IPS-15b (cell line): ENCODE data around the gene AOAH.

Experiments used
- H3K27me3 ChIP-seq: one replicate; pipeline ENCODE4 v1.6.1; 2013; ENCODE audit warnings: low read length; ENCODE audit not compliant: control insufficient read depth, insufficient read depth
- H3K36me3 ChIP-seq: one replicate; pipeline ENCODE4 v1.6.1; 2013; ENCODE audit warnings: low read length; ENCODE audit not compliant: control insufficient read depth, insufficient read depth
- H3K4me1 ChIP-seq: one replicate; pipeline ENCODE4 v1.6.1; 2013; ENCODE audit warnings: mild to moderate bottlenecking, low read length; ENCODE audit not compliant: control insufficient read depth, insufficient read depth
- H3K4me3 ChIP-seq: one replicate; pipeline ENCODE4 v1.5.1; 2013; ENCODE audit warnings: low read depth, low read length
- H3K9ac ChIP-seq: one replicate; pipeline ENCODE4 v1.6.1; 2013; ENCODE audit warnings: low read depth, mild to moderate bottlenecking, low read length
- H3K9me3 ChIP-seq: one replicate; pipeline ENCODE4 v1.6.1; 2013; ENCODE audit warnings: mild to moderate bottlenecking, low read length; ENCODE audit not compliant: control insufficient read depth, insufficient read depth

AOAH gene

DNA sequence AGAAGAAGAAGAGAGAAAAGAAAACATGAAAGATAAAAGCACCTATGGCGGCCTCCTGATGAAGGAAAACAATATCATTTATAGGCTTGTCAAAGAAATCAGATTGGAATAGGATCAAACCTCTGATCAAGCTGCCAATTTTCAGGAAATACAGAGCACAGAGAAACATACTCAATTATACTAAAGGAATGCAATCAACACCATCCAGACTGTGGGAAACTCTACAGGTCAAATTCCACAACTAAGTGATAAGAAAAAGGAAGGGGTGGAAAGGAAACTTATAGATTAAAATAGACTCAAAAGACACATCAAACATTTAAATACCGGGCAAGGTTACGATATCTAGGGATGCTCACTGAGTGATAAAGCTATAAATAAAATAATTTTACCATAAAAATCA lies 39.3 kb downstream of the AOAH start:
- Histone ChIP-seq H3K36me3 (no peaks in the 10 kb centered on the region), H3K9me3 (no peaks in the 10 kb centered on the region), H3K4me1 (no peaks in the 10 kb centered on the region)

DNA sequence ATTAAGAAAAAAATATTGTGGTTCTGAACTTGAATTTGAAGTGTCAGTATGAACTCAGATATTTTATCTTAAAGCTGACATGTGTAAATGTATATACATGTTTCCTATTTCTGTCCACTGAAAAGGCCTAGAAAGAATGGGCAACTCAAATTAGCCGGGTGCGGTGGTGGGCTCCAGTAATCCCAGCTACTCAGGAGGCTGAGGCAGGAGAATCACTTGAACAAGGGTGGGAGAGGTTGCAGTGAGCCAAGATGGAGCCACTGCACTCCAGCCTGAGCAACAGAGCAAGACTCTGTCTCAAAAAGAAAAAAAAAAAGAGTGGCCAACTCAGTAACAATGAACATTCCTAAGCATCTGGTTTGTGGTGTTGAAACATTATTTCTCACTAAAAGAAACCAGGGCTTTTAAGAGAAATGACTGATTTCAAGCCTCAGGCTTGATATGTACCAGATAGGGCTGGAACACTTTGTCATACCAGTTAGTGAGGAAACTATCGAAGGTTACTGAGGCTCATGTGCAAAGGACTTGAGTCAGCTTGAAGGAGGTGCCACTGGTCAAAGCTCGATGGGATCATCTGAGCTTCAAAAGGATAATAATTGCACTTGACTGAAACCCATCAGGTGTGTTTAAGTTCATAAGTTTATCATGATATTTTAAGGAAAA lies 40.5 kb downstream of the AOAH start:
- no peak overlapping the region for H3K9ac ChIP-seq
- no peak overlapping the region for H3K4me3 ChIP-seq
- H3K4me1 ChIP-seq: no peaks in the 10 kb centered on the region
- H3K27me3 ChIP-seq: no peaks in the 10 kb centered on the region
- no peaks in the 10 kb centered on the region for H3K36me3 ChIP-seq
- H3K9me3 ChIP-seq: no peaks in the 10 kb centered on the region

More for the DNA sequence above, 39.3 kb downstream of the AOAH start:
- Histone ChIP-seq H3K27me3 (no peaks in the 10 kb centered on the region), H3K4me3 (no peak overlapping the region), H3K9ac (no peak overlapping the region)

DNA sequence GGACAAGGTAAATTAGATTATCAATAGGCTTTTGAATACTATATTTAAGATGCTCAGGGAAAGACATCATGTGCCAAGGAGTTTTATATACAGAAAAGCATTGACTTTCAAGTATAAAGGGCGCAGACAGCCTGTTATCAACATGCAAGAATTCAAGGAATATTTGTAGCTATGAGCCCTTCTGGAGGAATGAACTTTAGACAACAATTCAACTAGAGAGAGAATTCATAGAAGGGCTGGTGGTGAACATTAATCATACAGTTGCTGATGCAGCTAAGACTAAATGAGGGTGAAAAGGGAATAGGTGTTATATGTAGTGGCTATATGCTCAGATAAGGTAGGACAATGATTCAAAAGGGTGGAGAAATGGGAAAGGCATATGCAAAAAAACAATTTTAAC lies 41.2 kb downstream of the AOAH start:
- Histone ChIP-seq H3K36me3 (no peaks in the 10 kb centered on the region), H3K27me3 (no peaks in the 10 kb centered on the region), H3K4me3 (no peak overlapping the region), H3K4me1 (no peaks in the 10 kb centered on the region), H3K9ac (no peak overlapping the region), H3K9me3 (no peaks in the 10 kb centered on the region)

DNA sequence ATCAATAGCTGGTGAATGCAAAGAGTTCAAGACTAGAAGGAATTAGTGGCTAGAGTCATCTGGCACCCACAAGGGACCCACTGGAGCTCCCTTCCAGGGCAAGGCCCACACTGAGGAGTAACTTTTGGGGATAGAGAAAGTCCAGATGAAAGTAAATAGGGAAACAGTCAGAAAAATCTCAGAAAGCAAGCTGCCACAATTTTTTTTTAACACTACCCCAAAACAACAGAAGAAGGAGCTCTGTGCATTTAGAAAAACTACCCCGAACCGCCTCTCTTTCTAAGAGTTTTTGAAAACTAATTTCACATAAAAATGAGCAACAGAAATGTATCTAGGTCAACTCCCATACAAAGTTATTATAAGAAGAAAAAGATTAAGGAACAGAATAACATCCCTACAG lies 42.2 kb downstream of the AOAH start:
- H3K9ac ChIP-seq: no peak overlapping the region
- H3K4me3 ChIP-seq: no peak overlapping the region
- H3K36me3 ChIP-seq: no peaks in the 10 kb centered on the region
- H3K9me3 ChIP-seq: no peaks in the 10 kb centered on the region
- no peaks in the 10 kb centered on the region for H3K27me3 ChIP-seq
- no peaks in the 10 kb centered on the region for H3K4me1 ChIP-seq

DNA sequence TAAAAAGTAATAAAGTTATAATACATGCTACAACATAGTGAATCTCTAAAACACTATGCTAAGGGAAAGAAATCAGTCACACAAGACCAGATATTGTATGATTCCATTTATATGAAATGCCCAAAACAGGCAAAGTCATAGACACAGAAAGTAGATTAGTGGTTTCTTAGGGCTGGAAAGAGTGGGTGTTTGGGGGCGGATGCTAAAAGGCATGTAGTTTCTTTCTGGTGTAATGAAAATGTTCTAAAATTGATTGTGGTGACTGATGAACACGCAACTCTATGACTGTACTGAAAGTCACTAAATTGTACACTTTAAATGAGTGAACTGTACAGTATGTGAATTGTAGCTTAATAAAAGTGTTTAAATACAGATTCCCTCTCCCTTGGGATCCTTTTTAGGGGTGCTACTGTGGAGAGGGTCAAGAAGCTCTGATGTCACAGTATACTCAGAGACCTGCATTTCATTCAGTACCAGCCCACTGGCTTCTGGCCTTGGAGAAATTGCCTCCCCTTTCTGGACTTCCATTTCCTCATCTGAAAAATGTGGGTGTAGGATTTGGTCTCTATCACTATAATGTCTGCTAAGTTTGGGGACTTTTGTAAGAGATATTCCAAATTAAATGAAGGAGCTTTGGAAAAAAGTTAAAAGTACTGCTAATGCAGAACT lies 46.4 kb downstream of the AOAH start:
- Histone ChIP-seq H3K4me1 (no peaks in the 10 kb centered on the region), H3K27me3 (no peaks in the 10 kb centered on the region), H3K4me3 (no peak overlapping the region), H3K9me3 (no peaks in the 10 kb centered on the region), H3K36me3 (no peaks in the 10 kb centered on the region), H3K9ac (no peak overlapping the region)

DNA sequence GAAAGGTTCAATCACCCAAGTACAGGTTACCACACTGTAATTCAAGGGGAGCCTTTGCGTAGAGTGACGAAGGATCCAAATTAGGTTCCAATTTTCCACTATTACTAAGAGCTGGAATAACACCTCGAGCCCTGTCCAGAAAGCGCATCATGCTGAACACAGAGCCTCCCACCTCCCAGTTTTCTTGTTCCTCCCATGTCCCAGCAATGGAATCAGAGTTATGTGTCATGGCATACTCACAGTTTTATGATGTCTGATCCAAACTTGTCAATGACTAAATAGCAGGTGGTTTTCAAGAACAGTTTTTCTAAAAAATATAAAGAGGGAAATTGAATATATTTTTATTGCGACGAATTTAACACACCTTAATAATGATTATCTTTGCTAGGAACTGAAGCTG lies 50.6 kb downstream of the AOAH start:
- H3K27me3 ChIP-seq: no peaks in the 10 kb centered on the region
- no peaks in the 10 kb centered on the region for H3K9me3 ChIP-seq
- no peaks in the 10 kb centered on the region for H3K4me1 ChIP-seq
- no peak overlapping the region for H3K4me3 ChIP-seq
- no peaks in the 10 kb centered on the region for H3K36me3 ChIP-seq
- H3K9ac ChIP-seq: no peak overlapping the region

DNA sequence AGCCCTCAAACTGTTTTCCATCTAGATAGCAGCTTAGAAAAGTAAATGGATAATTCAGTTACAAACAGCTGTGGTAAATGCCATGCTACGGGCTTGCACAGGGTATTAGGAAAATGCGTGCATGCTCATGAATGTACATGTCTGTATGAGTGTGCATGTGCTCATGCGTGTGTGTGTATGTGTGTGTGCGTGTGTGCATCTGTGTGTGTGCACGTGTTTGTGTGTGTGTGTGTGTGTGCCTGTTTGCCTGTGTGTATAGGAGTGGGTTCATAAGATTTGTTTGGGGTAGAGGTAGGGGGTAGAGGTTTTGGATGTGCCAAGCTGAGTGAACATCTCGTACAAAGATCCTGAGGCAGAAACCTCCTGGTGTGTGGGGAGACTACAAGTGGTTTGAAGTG lies 52.9 kb downstream of the AOAH start:
- Histone ChIP-seq H3K9ac (no peak overlapping the region), H3K27me3 (no peaks in the 10 kb centered on the region), H3K9me3 (no peaks in the 10 kb centered on the region), H3K4me1 (no peaks in the 10 kb centered on the region), H3K4me3 (no peak overlapping the region), H3K36me3 (no peaks in the 10 kb centered on the region)

DNA sequence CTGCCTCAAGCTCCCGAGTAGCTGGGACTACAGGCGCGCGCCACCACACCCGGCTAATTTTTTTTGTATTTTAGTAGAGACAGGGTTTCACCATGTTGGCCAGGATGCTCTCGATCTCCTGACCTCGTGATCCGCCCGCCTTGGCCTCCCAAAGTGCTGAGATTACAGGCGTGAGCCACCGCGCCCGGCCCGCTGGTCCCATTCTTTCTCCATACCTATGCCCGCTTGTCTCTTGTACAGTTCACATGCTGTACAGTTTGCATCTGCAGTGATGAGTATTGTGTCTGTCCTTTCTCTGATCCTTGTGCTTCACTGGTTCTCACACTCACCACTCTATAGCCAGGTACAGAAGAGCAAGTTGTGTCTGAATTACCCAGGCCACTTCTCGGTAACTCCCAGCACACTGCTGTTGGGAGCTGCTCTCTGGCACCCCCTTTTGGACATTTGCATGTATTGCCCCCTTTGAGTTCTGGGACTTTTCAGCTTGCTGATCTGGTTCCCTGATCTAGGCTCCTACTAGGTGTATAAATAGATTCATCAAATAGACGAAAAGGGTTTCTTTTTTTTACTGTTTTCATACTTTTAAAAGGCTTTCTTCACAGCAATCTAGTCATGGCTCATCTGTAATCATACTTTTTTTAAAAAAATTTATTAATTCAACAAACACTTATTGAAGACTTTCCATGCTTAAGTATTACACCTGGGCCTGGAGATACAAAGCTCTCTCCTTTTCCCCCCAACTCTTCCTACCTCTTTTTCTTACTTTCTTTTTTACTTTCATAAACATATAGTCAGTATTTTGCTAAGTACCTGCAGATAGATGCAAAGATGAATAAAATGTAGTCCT lies 53.5 kb downstream of the AOAH start:
- Histone ChIP-seq H3K9me3 (no peaks in the 10 kb centered on the region), H3K4me3 (no peak overlapping the region)

DNA sequence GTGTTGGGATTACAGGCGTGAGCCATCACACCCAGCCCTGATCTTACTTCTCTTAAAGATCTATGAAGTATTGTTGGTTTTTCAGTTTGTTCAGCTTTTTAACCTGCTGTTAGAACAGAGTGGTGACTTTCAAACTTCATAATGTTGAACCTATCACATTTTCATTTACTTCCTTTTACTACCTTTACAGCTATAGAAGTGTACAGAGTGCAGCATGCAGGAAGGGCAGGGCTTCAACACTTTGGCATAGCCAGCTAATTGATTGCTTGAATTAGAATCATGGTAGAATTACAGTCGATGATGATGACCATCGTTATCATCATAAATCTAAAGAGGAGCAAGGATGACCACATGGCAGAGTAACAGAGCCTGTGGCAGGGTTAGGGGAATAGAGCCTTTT lies 55.5 kb downstream of the AOAH start:
- Histone ChIP-seq H3K9me3 (no peaks in the 10 kb centered on the region), H3K9ac (no peak overlapping the region), H3K27me3 (no peaks in the 10 kb centered on the region), H3K4me1 (no peaks in the 10 kb centered on the region), H3K4me3 (no peak overlapping the region), H3K36me3 (no peaks in the 10 kb centered on the region)

More for the DNA sequence above, 53.5 kb downstream of the AOAH start:
- no peak overlapping the region for H3K9ac ChIP-seq
- no peaks in the 10 kb centered on the region for H3K27me3 ChIP-seq
- no peaks in the 10 kb centered on the region for H3K4me1 ChIP-seq
- no peaks in the 10 kb centered on the region for H3K36me3 ChIP-seq

DNA sequence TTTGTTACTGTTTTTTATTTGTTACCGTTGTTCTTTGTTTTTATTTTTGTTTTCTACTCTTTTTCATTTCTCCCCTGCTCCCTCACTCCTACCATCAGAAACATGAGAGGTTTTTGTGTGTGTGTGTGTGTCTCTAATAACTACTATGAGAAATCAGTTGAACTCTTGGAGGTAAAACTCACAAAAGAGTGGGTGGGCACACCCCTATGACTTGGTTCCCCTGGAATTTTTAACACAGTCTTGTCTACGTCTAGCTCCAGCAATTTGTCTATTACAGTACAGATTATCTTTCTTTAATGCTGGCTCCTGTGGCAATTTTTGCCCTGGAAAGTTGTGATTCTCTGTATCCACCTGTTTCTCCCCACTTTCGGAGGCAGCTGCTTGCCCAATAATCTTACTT lies 56.2 kb downstream of the AOAH start:
- H3K4me3 ChIP-seq: no peak overlapping the region
- H3K4me1 ChIP-seq: no peaks in the 10 kb centered on the region
- no peaks in the 10 kb centered on the region for H3K36me3 ChIP-seq
- no peaks in the 10 kb centered on the region for H3K27me3 ChIP-seq
- H3K9ac ChIP-seq: no peak overlapping the region
- no peaks in the 10 kb centered on the region for H3K9me3 ChIP-seq

DNA sequence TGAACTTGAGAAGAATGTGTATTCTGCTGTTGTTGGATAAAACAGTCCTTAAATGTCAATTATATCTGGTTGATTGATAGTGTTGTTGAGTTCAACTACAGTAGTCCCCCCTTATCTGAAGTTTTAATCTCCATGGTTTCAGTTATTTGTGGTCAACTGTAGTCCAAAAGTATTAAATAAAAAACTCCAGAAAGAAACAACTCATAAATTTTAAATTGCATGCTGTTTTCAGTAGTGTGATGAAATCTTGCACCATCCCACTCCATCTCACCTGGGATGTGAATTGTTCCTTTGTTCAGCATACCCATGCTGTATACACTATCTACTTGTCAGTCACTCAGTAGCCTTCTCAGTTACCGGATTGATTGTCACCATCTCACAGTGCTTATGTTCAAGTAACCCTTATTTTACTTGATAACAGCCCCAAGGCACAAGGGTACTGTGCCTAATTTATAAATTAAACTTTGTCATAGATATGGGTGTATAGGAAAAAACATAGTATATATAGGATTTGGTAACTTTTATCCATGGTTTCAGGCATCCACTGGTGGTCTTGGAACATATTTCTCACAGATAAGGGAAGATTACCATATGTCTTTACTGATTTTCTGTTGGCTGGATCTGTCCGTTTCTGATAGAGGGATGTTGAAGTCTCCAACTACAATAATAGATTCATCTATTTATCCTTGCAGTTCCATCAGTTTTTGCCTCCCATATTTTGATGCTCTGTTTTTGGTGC lies 57.1 kb downstream of the AOAH start:
- Histone ChIP-seq H3K9me3 (no peaks in the 10 kb centered on the region), H3K4me3 (no peak overlapping the region), H3K9ac (no peak overlapping the region), H3K27me3 (no peaks in the 10 kb centered on the region), H3K4me1 (no peaks in the 10 kb centered on the region), H3K36me3 (no peaks in the 10 kb centered on the region)
